T1000 (cell line): ENCODE results near the gene UBR1.
"Not testable (repeated sequence)": the region's sequence is repeated elsewhere in the genome, so short reads cannot be mapped to it uniquely, and the experiment has no call there.

Experiments
- DNase-seq: peaks from one replicate; lab custom pipeline; 2025; ENCODE audit warnings: mixed read lengths; lab: John Stamatoyannopoulos, UW

Gene UBR1

GRCh38 chr15:43052860-43053259 is 53.0 kb downstream of the UBR1 start:
- no peak for DNase-seq

- DNase-seq = no peak
Observed at GRCh38 chr15:43048935-43049334, 56.9 kb downstream of the UBR1 start.

GRCh38 chr15:43046484-43046883 is 59.4 kb downstream of the UBR1 start:
- no peak for DNase-seq

GRCh38 chr15:43042885-43043284 is 63.0 kb downstream of the UBR1 start:
- DNase-seq = no peak

- DNase-seq = not testable (repeated sequence)
Observed at GRCh38 chr15:43041085-43041484, 64.8 kb downstream of the UBR1 start.

GRCh38 chr15:43035240-43035639 is 70.6 kb downstream of the UBR1 start:
- DNase-seq = not testable (repeated sequence)

- DNase-seq = no peak
Observed at GRCh38 chr15:43029476-43029875, 76.4 kb downstream of the UBR1 start.

GRCh38 chr15:43025150-43025549 is 80.7 kb downstream of the UBR1 start:
- DNase-seq = no peak

GRCh38 chr15:43014671-43015070 is 91.2 kb downstream of the UBR1 start:
- DNase-seq = not testable (repeated sequence)

GRCh38 chr15:43009206-43009605 is 96.6 kb downstream of the UBR1 start:
- no peak for DNase-seq

GRCh38 chr15:43008150-43008549 is 97.7 kb downstream of the UBR1 start:
- no peak for DNase-seq

- DNase-seq = no peak
Observed at GRCh38 chr15:43007551-43007950, 98.3 kb downstream of the UBR1 start.

GRCh38 chr15:43006991-43007390 is 98.8 kb downstream of the UBR1 start:
- no peak for DNase-seq

GRCh38 chr15:43004886-43005595 is 100.8 kb downstream of the UBR1 start:
- DNase-seq = not testable (repeated sequence)

- DNase-seq = no peak
Observed at GRCh38 chr15:42999201-42999779, 106.5 kb downstream of the UBR1 start.

GRCh38 chr15:42996871-42997270 is 109.0 kb downstream of the UBR1 start:
- DNase-seq = no peak

GRCh38 chr15:42994546-42994945 is 111.3 kb downstream of the UBR1 start:
- DNase-seq = no peak

- no peak for DNase-seq
Observed at GRCh38 chr15:42992626-42993025, 113.2 kb downstream of the UBR1 start.

GRCh38 chr15:42986693-42987342 is 119.0 kb downstream of the UBR1 start:
- no peak for DNase-seq

- no peak for DNase-seq
Observed at GRCh38 chr15:42984493-42985034, 121.3 kb downstream of the UBR1 start.

GRCh38 chr15:42979113-42979512 is 126.7 kb downstream of the UBR1 start:
- DNase-seq = not testable (repeated sequence)

GRCh38 chr15:42974202-42974862 is 131.5 kb downstream of the UBR1 start:
- no peak for DNase-seq
